ENCODE data around the gene SMARCA2.

- TF ChIP-seq, protein P1, sequence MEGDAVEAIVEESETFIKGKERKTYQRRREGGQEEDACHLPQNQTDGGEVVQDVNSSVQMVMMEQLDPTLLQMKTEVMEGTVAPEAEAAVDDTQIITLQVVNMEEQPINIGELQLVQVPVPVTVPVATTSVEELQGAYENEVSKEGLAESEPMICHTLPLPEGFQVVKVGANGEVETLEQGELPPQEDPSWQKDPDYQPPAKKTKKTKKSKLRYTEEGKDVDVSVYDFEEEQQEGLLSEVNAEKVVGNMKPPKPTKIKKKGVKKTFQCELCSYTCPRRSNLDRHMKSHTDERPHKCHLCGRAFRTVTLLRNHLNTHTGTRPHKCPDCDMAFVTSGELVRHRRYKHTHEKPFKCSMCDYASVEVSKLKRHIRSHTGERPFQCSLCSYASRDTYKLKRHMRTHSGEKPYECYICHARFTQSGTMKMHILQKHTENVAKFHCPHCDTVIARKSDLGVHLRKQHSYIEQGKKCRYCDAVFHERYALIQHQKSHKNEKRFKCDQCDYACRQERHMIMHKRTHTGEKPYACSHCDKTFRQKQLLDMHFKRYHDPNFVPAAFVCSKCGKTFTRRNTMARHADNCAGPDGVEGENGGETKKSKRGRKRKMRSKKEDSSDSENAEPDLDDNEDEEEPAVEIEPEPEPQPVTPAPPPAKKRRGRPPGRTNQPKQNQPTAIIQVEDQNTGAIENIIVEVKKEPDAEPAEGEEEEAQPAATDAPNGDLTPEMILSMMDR (IDR thresholded peaks at IDR 0.05), result no peak
- TF ChIP-seq POLR2A (IDR thresholded peaks at IDR 0.05; ENCODE audit: low read depth) (no peak), EP300 (IDR thresholded peaks at IDR 0.05) (no peak), POLR2AphosphoS5 (IDR thresholded peaks at IDR 0.05) (no peak)
Measured at GRCh38 chr9:1995084-1995483, 20.1 kb upstream of the SMARCA2 start.

Data from esophagus muscularis mucosa (tissue), 4 donors.